NT2/D1 (cell line): Measurements from ENCODE around the gene LARGE1.

Experiments
- SUZ12 ChIP-seq: IDR thresholded peaks from 2 replicates; pipeline ENCODE4 v1.6.1; 2011; ENCODE audit not compliant: insufficient read length, insufficient read depth; ENCODE audit errors: extremely low read depth
- YY1 ChIP-seq: IDR thresholded peaks from 2 replicates; pipeline ENCODE4 v1.6.1; 2011; ENCODE audit not compliant: insufficient read length, insufficient read depth
- ZNF274 ChIP-seq: IDR thresholded peaks from 2 replicates; pipeline ENCODE4 v1.6.1; 2011; ENCODE audit warnings: mild to moderate bottlenecking, low read depth, low read length

GRCh38 chr22:33300165-33300564 lies 620.1 kb downstream of the LARGE1 start:
- no peak for TF ChIP-seq SUZ12
- TF ChIP-seq YY1, result no peak
- TF ChIP-seq ZNF274, result no peak
